ENCODE data around the gene POLR3E. TPM values are rescaled to one million over a fixed set of nuclear protein-coding genes. Genes with fewer than 3 reads are reported as not detected.

The POLR3E gene
- total RNA-seq, 1 donor from 2014 or later, result 31.5 TPM

DNA sequence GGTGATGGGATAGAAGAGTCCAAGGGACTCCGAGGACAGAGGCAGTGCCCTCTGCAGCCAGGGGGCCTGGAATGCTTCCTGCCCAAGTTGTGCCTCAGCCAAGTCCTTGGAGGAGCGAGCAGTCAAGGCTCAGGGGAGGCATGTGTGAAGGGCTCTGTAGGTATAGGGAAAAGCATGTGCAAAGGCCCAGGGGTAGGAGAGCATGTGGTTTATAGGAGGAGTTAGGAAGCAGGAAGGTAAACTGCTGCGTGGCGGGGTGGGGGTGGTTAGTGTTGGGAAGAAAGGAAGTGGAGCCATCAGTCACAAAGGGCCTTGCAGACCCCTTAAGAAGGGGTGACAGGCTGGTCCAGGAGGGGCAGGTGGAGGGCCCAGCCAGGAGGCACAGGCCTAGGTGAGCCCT, 7.2 kb downstream of the POLR3E start:
- Mint-ChIP-seq H3K36me3 (ENCODE audit: unreplicated experiment) (no peaks in the 10 kb centered on the region), H3K4me3 (ENCODE audit: unreplicated experiment) (no peak overlapping the region)

GRCh38 chr16:22306788-22307187, 9.6 kb downstream of the POLR3E start:
- Mint-ChIP-seq H3K4me1 (ENCODE audit: low read depth, unreplicated experiment) (peaks cover 4% of the 10 kb centered on the region), H3K36me3 (ENCODE audit: unreplicated experiment) (no peaks in the 10 kb centered on the region), H3K9me3 (ENCODE audit: unreplicated experiment) (peaks cover 3% of the 10 kb centered on the region), H3K4me3 (ENCODE audit: unreplicated experiment) (no peak overlapping the region), H3K27me3 (ENCODE audit: unreplicated experiment) (no peaks in the 10 kb centered on the region), H3K27ac (ENCODE audit: unreplicated experiment) (no peak overlapping the region)
- DNase-seq, result no peak
- no peak for TF ChIP-seq CTCF (IDR thresholded peaks at IDR 0.05; ENCODE audit: partially characterized antibody, unreplicated experiment)

More for the DNA sequence above, 7.2 kb downstream of the POLR3E start:
- DNase-seq, result no peak
- H3K27me3 Mint-ChIP-seq (ENCODE audit: unreplicated experiment), result no peaks in the 10 kb centered on the region
- TF ChIP-seq CTCF (IDR thresholded peaks at IDR 0.05; ENCODE audit: partially characterized antibody, unreplicated experiment), result no peak
- no peak overlapping the region for H3K27ac Mint-ChIP-seq (ENCODE audit: unreplicated experiment)
- H3K4me1 Mint-ChIP-seq (ENCODE audit: low read depth, unreplicated experiment), result peaks cover 10% of the 10 kb centered on the region
- H3K9me3 Mint-ChIP-seq (ENCODE audit: unreplicated experiment), result peaks cover 1% of the 10 kb centered on the region

- Mint-ChIP-seq H3K9me3 (ENCODE audit: unreplicated experiment) (peaks cover 5% of the 10 kb centered on the region), H3K4me1 (ENCODE audit: low read depth, unreplicated experiment) (no peaks in the 10 kb centered on the region), H3K4me3 (ENCODE audit: unreplicated experiment) (no peak overlapping the region), H3K36me3 (ENCODE audit: unreplicated experiment) (no peaks in the 10 kb centered on the region), H3K27me3 (ENCODE audit: unreplicated experiment) (no peaks in the 10 kb centered on the region), H3K27ac (ENCODE audit: unreplicated experiment) (no peak overlapping the region)
- DNase-seq, result no peak
- no peak for TF ChIP-seq CTCF (IDR thresholded peaks at IDR 0.05; ENCODE audit: partially characterized antibody, unreplicated experiment)
Observed at GRCh38 chr16:22307838-22308237, 10.6 kb downstream of the POLR3E start.

DNA sequence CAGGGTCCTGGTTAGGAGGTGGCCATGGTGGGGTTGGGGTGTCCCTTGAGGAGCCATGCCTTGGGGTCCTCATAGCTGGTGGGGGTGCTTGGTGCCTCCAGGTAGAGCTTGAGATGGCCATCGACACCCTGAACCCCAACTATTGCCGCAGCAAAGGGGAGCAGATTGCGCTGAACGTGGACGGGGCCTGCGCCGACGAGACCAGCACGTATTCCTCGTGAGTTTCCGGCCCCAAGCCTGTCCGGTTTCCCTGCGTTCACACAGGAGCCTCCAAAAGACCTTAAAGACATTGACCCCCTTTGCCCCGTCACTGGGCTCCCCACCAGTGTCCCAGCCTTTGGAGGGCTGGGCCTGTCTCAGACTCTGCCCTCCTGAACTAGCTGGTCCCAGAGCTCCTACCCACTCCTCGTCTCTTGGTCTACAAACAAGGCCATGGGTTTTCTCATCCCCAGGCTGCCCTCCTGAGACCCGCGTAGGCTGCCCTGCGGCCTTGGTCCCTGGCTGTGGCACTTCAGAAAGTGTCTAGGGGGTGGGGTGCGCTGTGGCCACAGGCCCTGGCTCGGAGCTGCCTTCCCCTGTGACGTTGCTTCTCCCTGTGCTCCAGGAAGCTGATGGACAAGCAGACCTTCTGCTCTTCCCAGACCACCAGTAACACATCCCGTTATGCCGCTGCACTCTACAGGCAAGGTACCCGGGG, 11.8 kb downstream of the POLR3E start:
- Mint-ChIP-seq H3K4me1 (ENCODE audit: low read depth, unreplicated experiment) (no peaks in the 10 kb centered on the region), H3K27me3 (ENCODE audit: unreplicated experiment) (no peaks in the 10 kb centered on the region), H3K27ac (ENCODE audit: unreplicated experiment) (no peak overlapping the region), H3K4me3 (ENCODE audit: unreplicated experiment) (no peak overlapping the region), H3K36me3 (ENCODE audit: unreplicated experiment) (no peaks in the 10 kb centered on the region), H3K9me3 (ENCODE audit: unreplicated experiment) (peaks cover 6% of the 10 kb centered on the region)
- TF ChIP-seq CTCF (IDR thresholded peaks at IDR 0.05; ENCODE audit: partially characterized antibody, unreplicated experiment), result no peak
- no peak for DNase-seq

DNA sequence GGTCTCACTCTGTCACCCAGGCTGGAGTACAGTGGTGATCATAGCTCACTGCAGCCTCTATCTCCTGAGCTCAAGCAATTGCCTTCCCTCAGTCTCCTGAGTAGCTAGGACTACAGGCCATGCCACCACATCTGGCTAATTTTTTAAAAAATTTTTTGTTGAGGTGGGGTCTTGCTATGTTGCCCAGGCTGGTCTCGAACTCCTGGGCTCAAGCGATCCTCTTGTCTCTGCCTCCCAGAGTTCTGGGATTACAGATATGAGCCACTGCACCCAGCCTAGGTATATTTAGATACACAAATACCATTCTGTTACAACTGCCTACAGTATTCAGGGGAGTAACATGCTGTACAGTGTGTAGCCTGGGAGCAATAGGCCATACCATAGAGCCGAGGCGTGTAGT, 14.3 kb downstream of the POLR3E start:
- Mint-ChIP-seq H3K27me3 (ENCODE audit: unreplicated experiment) (no peaks in the 10 kb centered on the region), H3K4me1 (ENCODE audit: low read depth, unreplicated experiment) (no peaks in the 10 kb centered on the region), H3K4me3 (ENCODE audit: unreplicated experiment) (no peak overlapping the region), H3K27ac (ENCODE audit: unreplicated experiment) (no peak overlapping the region), H3K9me3 (ENCODE audit: unreplicated experiment) (peaks cover 4% of the 10 kb centered on the region), H3K36me3 (ENCODE audit: unreplicated experiment) (no peaks in the 10 kb centered on the region)
- no peak for TF ChIP-seq CTCF (IDR thresholded peaks at IDR 0.05; ENCODE audit: partially characterized antibody, unreplicated experiment)
- DNase-seq, result no peak
